Measurements from ENCODE around the gene ACTR8. TPM values are rescaled to one million over a fixed set of nuclear protein-coding genes. Genes with fewer than 3 reads are reported as not detected.

ACTR8 gene
- total RNA-seq, 1 donor from 2014 or later: 22.8 TPM

DNA sequence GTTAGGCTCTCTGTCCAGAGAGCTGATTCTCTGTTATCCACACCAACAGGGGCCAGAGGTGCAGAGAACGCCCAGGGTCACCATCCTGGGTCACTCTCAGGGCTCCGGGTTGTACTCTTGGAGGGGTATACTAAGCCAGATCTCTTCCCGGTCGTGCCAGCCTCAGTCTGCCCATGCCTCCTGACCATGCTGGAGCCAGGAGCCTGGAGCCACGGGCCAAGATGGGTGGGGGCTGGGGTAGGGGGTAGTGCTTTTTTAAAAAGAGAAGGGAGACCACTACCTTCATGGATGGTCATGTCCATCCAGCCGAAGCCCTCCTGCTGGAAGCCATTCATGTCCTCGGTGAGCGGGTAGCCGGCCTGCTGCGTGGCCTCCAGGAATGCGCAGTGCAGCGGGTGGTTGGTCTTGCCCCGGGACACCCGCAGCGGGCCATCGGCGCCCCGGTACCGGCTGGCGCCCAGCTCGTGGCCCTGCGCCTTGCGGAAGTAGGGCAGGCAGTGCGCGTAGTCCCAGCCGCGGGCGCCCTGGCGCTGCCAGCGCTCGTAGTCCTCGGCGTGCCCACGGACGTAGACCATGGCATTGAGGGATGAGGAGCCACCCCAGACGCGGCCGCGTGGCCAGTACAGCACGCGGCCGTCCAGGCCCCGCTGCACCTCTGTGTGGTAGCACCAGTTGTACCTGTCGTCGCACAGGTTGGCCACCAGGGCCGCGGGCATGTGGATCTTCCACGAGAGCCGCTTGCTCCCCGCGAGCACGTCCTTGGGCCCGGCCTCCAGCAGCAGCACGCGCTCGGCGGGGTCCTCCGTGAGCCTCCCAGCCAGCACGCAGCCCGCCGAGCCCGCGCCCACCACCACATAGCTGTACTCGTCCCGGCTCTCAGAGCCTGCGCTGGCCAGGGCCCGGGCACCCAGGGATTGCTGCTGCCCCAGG lies 58.7 kb downstream of the ACTR8 start:
- Histone ChIP-seq H3K27me3 (no peaks in the 10 kb centered on the region), H3K4me3 (no peak overlapping the region), H3K9me3 (no peaks in the 10 kb centered on the region), H3K36me3 (peaks cover 8% of the 10 kb centered on the region), H3K4me1 (no peaks in the 10 kb centered on the region), H3K27ac (no peak overlapping the region)
- intact Hi-C loops (cut with DNase I): no loop called here
- TF ChIP-seq, protein P1, sequence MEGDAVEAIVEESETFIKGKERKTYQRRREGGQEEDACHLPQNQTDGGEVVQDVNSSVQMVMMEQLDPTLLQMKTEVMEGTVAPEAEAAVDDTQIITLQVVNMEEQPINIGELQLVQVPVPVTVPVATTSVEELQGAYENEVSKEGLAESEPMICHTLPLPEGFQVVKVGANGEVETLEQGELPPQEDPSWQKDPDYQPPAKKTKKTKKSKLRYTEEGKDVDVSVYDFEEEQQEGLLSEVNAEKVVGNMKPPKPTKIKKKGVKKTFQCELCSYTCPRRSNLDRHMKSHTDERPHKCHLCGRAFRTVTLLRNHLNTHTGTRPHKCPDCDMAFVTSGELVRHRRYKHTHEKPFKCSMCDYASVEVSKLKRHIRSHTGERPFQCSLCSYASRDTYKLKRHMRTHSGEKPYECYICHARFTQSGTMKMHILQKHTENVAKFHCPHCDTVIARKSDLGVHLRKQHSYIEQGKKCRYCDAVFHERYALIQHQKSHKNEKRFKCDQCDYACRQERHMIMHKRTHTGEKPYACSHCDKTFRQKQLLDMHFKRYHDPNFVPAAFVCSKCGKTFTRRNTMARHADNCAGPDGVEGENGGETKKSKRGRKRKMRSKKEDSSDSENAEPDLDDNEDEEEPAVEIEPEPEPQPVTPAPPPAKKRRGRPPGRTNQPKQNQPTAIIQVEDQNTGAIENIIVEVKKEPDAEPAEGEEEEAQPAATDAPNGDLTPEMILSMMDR (IDR thresholded peaks at IDR 0.05): no peak
- DNase-seq: peak; percentile 62
- no peak for ATAC-seq

DNA sequence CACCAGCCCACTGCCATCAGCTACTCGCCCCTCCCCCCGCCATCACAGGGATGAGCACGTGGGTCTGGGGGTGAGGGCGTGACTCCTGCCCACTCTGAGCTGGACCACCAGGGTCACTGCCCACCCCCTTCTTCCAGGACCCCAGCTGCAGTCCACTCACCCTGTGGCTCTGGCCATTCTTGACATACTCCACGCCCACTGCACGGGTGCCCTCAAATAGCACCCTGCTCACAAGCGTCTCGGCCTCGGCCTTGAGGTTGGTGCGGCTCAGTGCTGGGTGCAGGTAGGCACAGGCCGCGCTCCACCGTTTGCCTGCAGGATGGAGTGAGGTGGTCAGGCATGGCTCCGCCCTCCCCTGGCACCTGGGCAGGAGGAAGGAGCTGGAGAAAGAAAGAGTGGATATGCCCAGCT lies 59.6 kb downstream of the ACTR8 start:
- no peak for DNase-seq
- no peak overlapping the region for H3K4me3 ChIP-seq
- H3K27me3 ChIP-seq: no peaks in the 10 kb centered on the region

DNA sequence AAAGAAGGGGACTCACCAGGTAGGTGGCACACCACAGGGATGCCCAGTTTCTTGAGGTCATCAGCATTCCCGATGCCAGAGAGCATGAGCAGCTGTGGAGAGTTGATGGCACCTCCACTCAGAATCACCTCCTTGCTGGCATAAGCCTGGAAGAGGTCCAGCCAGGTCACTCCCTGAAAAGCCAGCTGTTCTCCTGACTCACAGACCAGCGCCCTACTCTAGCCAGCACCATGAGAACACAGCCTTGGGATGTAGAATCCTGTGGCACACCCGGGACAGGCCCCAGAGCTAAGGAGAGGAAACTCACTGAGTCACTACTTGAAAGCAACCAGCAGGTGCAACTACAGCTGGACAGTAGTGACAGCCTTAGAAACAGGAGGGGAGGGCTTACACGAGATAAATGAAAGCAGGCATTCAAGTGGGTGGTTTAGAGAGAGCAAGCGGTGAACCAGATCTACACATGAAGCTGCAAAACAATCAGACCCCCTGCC lies 60.3 kb downstream of the ACTR8 start:
- no peaks in the 10 kb centered on the region for H3K27me3 ChIP-seq
- intact Hi-C loops (cut with DNase I): no loop called here
- TF ChIP-seq, protein P1 (IDR thresholded peaks at IDR 0.05): no peak
- no peaks in the 10 kb centered on the region for H3K4me1 ChIP-seq
- H3K4me3 ChIP-seq: no peak overlapping the region
- no peak for DNase-seq
- H3K27ac ChIP-seq: no peak overlapping the region
- H3K36me3 ChIP-seq: peaks cover 17% of the 10 kb centered on the region
- H3K9me3 ChIP-seq: no peaks in the 10 kb centered on the region
- ATAC-seq: no peak

More for the DNA sequence above, 59.6 kb downstream of the ACTR8 start:
- H3K27ac ChIP-seq: no peak overlapping the region
- H3K4me1 ChIP-seq: no peaks in the 10 kb centered on the region
- H3K9me3 ChIP-seq: no peaks in the 10 kb centered on the region
- H3K36me3 ChIP-seq: peaks cover 15% of the 10 kb centered on the region
- ATAC-seq: no peak
- intact Hi-C loops (cut with DNase I): no loop called here
- TF ChIP-seq, protein P1 (IDR thresholded peaks at IDR 0.05): no peak

DNA sequence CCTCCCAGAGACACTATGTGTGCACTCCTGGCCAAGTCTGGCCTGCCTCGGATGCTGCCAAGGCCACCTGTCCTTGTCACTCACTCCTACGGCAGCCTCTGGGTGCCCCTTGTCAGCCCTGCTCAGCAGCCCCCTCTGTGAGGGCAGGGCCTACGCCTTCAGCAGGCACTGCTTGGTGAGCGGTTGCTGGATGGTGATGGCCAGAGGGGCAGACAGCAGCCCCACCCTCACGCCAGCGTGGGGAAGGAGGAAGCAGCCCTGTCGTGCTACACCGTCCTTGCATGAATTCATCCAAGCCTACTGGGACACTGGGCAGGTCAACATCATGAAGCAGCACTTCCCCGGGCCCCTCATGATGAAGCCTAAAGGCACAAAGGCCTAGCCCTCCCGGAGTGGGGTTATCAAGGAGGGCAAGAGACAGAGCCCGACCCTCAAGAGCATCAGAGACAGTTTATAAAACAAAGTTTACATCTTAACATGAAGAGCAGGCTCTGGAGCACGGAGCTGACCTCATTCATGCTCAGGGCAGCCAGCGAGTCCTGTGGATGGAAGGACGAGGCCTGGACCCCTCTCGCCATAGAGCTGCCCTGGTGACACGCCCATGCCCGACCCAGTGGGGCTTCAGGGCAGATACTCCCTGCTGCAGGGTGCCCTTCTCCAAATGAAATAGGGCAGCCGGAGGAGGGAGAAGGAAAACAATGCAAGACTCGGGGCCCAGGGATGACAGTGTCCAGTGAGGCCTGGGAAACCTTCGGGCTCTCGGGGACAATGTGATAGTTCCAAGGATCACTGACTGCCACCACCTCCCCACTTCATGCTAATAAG lies 61.0 kb downstream of the ACTR8 start:
- DNase-seq: peak; percentile 52
- TF ChIP-seq, protein P1 (IDR thresholded peaks at IDR 0.05): no peak
- Histone ChIP-seq H3K36me3 (peaks cover 17% of the 10 kb centered on the region), H3K4me1 (no peaks in the 10 kb centered on the region), H3K4me3 (no peak overlapping the region), H3K9me3 (no peaks in the 10 kb centered on the region), H3K27me3 (no peaks in the 10 kb centered on the region), H3K27ac (no peak overlapping the region)
- intact Hi-C loops (cut with DNase I): no loop called here
- no peak for ATAC-seq

DNA sequence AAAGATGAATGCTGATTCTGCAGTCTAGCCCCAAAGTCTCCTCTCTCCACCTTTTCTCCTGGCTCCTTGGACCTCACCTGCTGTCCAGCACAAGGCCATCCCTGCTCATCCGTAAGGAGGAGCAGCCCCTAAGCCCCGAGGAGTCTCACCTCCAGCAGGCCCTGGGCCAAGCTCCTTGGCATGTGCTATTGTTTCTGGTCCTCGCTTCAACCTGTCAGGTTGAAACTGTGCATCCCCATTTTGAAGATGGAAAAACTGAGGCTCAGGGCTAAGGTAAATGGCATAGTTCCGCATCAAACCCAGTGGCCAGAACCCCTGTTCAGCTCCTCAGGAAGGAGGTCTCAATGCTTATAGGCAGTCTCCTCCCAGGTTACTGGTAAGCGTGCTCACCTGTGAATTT lies 61.9 kb downstream of the ACTR8 start:
- H3K4me1 ChIP-seq: no peaks in the 10 kb centered on the region
- H3K9me3 ChIP-seq: no peaks in the 10 kb centered on the region
- no peak overlapping the region for H3K4me3 ChIP-seq
- no peak overlapping the region for H3K27ac ChIP-seq
- ATAC-seq (no peak), DNase-seq (no peak)
- TF ChIP-seq, protein P1 (IDR thresholded peaks at IDR 0.05): no peak
- intact Hi-C loops (cut with DNase I): no loop called here
- H3K27me3 ChIP-seq: no peaks in the 10 kb centered on the region
- peaks cover 21% of the 10 kb centered on the region for H3K36me3 ChIP-seq
